HL-60 (cell line): Measurements from ENCODE around the gene PLPP3.

Experiments used
- DNase-seq, 2 experiments: peaks; one replicate each; pipeline ENCODE4 v3.0.0-alpha.2; 2010 to 2020; ENCODE audit warnings: low read depth in 1 of 2, low spot score in 1 of 2
- H3K27ac ChIP-seq: fragments of 250-450 bp; sonication (Bioruptor Pico); replicated peaks from 2 replicates; pipeline ENCODE4 v1.5.1; 2020; ENCODE audit warnings: mild to moderate bottlenecking, moderate library complexity
- H3K27me3 ChIP-seq: fragments of 250-450 bp; sonication (Bioruptor Pico); 2 replicates; pipeline ENCODE4 v1.5.1; 2021; ENCODE audit warnings: mild to moderate bottlenecking, moderate library complexity; ENCODE audit not compliant: insufficient read depth, poor library complexity, severe bottlenecking
- H3K4me3 ChIP-seq: replicated peaks from 2 replicates; pipeline ENCODE4 v1.5.1; 2011; ENCODE audit warnings: mild to moderate bottlenecking, control low read depth, low read length; ENCODE audit not compliant: insufficient read depth
- CTCF ChIP-seq: IDR thresholded peaks from one replicate; pipeline ENCODE4 v1.5.1; 2011; ENCODE audit warnings: low read length, control low read depth, inconsistent platforms; ENCODE audit not compliant: insufficient read depth
- GABPA ChIP-seq: IDR thresholded peaks from 2 replicates; pipeline ENCODE4 v1.6.1; 2012; ENCODE audit warnings: low read depth
- POLR2AphosphoS5 ChIP-seq: IDR thresholded peaks from 2 replicates; pipeline ENCODE4 v1.6.1; 2012; ENCODE audit warnings: low read depth
- SPI1 ChIP-seq: IDR thresholded peaks from 2 replicates; pipeline ENCODE4 v1.6.1; 2012; ENCODE audit warnings: low read depth, mild to moderate bottlenecking, borderline replicate concordance
- TF ChIP-seq, protein P1 (sequence below): IDR thresholded peaks from 2 replicates; pipeline ENCODE4 v1.6.1; 2012; ENCODE audit warnings: low read depth; ENCODE audit not compliant: insufficient replicate concordance

PLPP3 gene

GRCh38 chr1:56520016-56520601 lies 59.3 kb downstream of the PLPP3 start:
- H3K4me3 ChIP-seq = no peak overlapping the region
- no peak for DNase-seq
- no peaks in the 10 kb centered on the region for H3K27me3 ChIP-seq
- TF ChIP-seq GABPA (no peak), CTCF (no peak), POLR2AphosphoS5 (no peak)
- TF ChIP-seq, protein P1, sequence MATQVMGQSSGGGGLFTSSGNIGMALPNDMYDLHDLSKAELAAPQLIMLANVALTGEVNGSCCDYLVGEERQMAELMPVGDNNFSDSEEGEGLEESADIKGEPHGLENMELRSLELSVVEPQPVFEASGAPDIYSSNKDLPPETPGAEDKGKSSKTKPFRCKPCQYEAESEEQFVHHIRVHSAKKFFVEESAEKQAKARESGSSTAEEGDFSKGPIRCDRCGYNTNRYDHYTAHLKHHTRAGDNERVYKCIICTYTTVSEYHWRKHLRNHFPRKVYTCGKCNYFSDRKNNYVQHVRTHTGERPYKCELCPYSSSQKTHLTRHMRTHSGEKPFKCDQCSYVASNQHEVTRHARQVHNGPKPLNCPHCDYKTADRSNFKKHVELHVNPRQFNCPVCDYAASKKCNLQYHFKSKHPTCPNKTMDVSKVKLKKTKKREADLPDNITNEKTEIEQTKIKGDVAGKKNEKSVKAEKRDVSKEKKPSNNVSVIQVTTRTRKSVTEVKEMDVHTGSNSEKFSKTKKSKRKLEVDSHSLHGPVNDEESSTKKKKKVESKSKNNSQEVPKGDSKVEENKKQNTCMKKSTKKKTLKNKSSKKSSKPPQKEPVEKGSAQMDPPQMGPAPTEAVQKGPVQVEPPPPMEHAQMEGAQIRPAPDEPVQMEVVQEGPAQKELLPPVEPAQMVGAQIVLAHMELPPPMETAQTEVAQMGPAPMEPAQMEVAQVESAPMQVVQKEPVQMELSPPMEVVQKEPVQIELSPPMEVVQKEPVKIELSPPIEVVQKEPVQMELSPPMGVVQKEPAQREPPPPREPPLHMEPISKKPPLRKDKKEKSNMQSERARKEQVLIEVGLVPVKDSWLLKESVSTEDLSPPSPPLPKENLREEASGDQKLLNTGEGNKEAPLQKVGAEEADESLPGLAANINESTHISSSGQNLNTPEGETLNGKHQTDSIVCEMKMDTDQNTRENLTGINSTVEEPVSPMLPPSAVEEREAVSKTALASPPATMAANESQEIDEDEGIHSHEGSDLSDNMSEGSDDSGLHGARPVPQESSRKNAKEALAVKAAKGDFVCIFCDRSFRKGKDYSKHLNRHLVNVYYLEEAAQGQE = no peak
- H3K27ac ChIP-seq = no peak overlapping the region

GRCh38 chr1:56517404-56518130 lies 61.8 kb downstream of the PLPP3 start:
- Histone ChIP-seq H3K4me3 (no peak overlapping the region), H3K27ac (no peak overlapping the region), H3K27me3 (no peaks in the 10 kb centered on the region)
- no peak for DNase-seq
- no peak for TF ChIP-seq CTCF
- TF ChIP-seq, protein P1 = no peak
- TF ChIP-seq POLR2AphosphoS5 = no peak
- TF ChIP-seq GABPA = no peak
- no peak for TF ChIP-seq SPI1

GRCh38 chr1:56516539-56517252 lies 62.7 kb downstream of the PLPP3 start:
- H3K27ac ChIP-seq = no peak overlapping the region
- TF ChIP-seq, protein P1 = no peak
- TF ChIP-seq SPI1 (peak; percentile 94), CTCF (no peak), POLR2AphosphoS5 (no peak), GABPA (no peak)
- no peaks in the 10 kb centered on the region for H3K27me3 ChIP-seq
- DNase-seq = peak; percentile 25 to 54
- H3K4me3 ChIP-seq = no peak overlapping the region
